ENCODE measurements around the gene SCN4B.

GRCh38 chr11:118201966-118202365, 49.3 kb upstream of the SCN4B start:
- TF ChIP-seq, protein P1, sequence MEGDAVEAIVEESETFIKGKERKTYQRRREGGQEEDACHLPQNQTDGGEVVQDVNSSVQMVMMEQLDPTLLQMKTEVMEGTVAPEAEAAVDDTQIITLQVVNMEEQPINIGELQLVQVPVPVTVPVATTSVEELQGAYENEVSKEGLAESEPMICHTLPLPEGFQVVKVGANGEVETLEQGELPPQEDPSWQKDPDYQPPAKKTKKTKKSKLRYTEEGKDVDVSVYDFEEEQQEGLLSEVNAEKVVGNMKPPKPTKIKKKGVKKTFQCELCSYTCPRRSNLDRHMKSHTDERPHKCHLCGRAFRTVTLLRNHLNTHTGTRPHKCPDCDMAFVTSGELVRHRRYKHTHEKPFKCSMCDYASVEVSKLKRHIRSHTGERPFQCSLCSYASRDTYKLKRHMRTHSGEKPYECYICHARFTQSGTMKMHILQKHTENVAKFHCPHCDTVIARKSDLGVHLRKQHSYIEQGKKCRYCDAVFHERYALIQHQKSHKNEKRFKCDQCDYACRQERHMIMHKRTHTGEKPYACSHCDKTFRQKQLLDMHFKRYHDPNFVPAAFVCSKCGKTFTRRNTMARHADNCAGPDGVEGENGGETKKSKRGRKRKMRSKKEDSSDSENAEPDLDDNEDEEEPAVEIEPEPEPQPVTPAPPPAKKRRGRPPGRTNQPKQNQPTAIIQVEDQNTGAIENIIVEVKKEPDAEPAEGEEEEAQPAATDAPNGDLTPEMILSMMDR (IDR thresholded peaks at IDR 0.05; ENCODE audit: low read depth, low read length) = no peak
- TF ChIP-seq POLR2A (IDR thresholded peaks at IDR 0.05; ENCODE audit: extremely low read depth, insufficient read length) (no peak), MYC (IDR thresholded peaks at IDR 0.05; ENCODE audit: low read depth, low read length) (no peak)
